ENCODE results near the gene CCDC9B.

Gene CCDC9B

DNA sequence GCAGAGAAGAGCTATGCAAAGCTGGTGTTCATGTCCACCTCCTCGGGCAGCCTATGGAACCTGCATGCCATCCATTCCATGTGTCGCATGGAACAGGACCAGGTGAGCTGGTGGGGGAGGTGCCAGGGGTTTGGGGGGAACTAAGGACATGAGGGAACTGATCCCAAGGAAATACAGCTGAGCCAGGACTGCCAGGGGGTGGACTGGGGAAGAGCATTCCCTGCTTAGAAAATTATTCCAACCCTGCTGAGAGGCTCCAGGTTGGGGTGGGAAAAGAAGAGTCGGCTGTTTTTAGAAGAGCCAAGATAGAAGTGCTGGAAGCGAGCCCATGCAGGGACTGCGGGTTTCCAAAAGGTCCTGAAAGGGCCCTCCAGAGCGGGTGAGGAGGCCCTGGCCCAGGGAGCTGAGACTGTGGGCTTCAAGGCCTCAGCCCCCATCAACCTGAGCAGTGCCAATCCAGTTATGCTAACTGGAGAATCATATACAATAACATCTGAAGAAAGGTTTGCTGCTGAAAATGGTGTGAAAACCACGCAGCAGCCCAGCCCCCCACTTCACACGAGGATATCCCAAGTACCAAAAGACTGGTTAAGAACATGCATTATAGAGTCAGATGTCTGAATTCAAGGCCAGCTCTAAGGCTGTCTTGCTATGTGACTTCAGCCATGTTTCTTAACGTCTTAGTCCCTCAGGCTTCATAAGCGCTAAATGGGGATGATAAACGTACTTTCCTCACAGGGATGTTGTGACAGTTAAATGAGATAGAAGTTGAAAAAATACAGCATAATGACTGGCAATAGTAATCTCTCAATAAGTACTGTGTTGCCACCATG is 25.1 kb upstream of the CCDC9B start:
- H3K4me3 ChIP-seq (ENCODE audit: control insufficient read depth, low read depth, low read length) = no peak overlapping the region
- DNase-seq (ENCODE audit: low read depth) = no peak
- TF ChIP-seq, protein P1, sequence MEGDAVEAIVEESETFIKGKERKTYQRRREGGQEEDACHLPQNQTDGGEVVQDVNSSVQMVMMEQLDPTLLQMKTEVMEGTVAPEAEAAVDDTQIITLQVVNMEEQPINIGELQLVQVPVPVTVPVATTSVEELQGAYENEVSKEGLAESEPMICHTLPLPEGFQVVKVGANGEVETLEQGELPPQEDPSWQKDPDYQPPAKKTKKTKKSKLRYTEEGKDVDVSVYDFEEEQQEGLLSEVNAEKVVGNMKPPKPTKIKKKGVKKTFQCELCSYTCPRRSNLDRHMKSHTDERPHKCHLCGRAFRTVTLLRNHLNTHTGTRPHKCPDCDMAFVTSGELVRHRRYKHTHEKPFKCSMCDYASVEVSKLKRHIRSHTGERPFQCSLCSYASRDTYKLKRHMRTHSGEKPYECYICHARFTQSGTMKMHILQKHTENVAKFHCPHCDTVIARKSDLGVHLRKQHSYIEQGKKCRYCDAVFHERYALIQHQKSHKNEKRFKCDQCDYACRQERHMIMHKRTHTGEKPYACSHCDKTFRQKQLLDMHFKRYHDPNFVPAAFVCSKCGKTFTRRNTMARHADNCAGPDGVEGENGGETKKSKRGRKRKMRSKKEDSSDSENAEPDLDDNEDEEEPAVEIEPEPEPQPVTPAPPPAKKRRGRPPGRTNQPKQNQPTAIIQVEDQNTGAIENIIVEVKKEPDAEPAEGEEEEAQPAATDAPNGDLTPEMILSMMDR (conservative IDR thresholded peaks at IDR 0.05; ENCODE audit: control insufficient read depth, insufficient read depth, low read depth, low read length) = no peak

DNA sequence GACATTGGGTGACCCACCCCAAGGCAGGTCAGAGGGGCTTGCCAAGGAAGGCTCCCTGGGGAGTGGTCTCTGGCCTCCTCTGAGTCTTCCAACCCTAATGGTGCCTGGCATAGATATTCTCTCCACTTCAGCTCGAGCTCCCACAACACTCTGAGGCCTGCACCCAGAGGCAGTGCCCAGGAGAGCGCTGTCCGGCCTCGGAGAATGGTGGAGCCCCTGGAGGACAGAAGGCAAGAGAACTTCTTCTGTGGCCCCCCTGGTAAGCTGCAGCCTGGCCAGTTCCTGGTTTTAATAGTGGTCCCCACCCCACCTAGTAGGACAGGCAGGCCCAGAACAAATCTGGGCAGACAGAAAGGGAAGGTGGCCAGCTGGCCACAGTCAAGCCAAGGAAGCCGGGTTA is 24.3 kb upstream of the CCDC9B start:
- H3K4me3 ChIP-seq (ENCODE audit: control insufficient read depth, low read depth, low read length) = no peak overlapping the region
- DNase-seq (ENCODE audit: low read depth) = no peak
- TF ChIP-seq, protein P1 (conservative IDR thresholded peaks at IDR 0.05; ENCODE audit: control insufficient read depth, insufficient read depth, low read depth, low read length) = no peak

DNA sequence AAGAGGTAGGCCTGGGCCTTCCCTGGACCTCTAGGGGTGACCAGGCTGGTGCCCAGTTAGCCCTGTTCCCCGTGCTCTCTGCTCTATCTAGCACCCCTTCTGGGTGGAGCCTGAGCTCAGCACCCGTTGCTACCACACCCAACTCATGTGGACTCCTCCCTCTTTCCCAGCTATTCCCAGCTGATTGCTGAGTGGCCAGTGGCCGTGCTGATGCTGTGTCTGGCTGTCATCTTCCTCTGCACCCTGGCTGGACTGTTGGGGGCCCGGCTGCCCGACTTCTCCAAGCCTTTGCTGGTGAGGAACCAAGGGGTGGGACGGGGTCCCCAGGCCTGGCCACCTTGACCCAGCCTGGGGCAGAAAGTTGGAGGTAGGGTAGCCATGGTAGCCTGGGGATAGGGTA is 23.5 kb upstream of the CCDC9B start:
- TF ChIP-seq, protein P1 (conservative IDR thresholded peaks at IDR 0.05; ENCODE audit: control insufficient read depth, insufficient read depth, low read depth, low read length) = no peak
- no peak for DNase-seq (ENCODE audit: low read depth)
- no peak overlapping the region for H3K4me3 ChIP-seq (ENCODE audit: control insufficient read depth, low read depth, low read length)

DNA sequence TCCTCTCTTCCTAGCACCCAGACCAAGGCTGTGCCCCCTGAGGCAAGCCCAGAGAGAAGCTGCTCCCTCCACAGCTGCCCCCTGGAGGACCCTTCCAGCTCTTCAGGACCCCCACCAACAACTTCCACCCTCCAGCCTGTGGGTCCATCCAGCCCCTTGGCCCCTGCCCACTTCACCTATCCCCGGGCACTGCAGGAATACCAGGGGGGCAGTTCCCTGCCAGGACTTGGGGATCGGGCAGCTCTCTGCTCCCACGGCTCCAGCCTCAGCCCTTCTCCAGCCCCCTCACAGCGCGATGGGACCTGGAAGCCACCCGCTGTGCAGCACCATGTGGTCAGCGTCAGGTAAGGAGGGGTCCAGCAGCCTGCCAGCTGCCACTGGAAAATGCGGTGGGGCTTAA is 22.9 kb upstream of the CCDC9B start:
- no peak overlapping the region for H3K4me3 ChIP-seq (ENCODE audit: control insufficient read depth, low read depth, low read length)
- TF ChIP-seq, protein P1 (conservative IDR thresholded peaks at IDR 0.05; ENCODE audit: control insufficient read depth, insufficient read depth, low read depth, low read length) = no peak
- no peak for DNase-seq (ENCODE audit: low read depth)

DNA sequence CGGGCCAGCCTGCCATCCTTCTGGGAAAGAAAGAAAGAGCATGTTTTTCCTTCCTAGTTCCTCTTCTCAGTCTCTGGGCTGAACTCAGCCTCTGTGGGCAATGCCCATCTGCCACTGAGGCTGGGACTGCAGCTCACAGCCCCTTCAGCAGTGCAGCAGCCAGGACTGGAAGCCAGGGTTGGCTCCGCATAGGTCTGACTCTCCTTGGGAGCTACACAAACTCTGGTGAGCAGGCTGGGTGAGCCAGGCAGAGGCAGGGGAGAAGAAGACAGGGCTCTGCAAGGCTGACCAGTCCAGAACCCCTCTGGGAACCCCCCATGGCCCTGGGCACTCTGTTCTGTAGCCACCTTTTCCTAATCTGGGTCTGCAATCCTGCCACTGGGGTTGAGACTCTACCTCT is 20.9 kb upstream of the CCDC9B start:
- TF ChIP-seq, protein P1 (conservative IDR thresholded peaks at IDR 0.05; ENCODE audit: control insufficient read depth, insufficient read depth, low read depth, low read length) = no peak
- DNase-seq (ENCODE audit: low read depth) = no peak
- H3K4me3 ChIP-seq (ENCODE audit: control insufficient read depth, low read depth, low read length) = no peak overlapping the region

DNA sequence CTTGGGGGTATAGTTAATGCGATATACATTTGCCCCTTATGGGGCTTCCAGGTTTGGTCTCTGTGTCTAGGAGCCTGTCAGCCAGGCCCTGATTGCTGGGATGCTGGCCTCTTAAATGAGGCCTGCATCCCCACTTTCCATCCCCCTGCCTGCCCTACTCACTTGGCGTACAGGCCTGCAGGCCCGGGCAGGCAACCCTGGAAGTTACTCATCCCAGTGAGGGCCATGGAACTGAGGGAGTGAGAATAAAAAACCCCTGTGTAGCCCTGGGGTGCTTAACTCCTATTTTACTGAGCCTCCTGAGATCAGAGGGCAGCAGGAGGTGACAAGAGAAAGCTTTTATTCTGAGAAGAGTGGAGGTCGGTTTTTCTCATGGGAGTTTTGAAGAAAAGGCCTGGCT is 19.3 kb upstream of the CCDC9B start:
- TF ChIP-seq, protein P1 (conservative IDR thresholded peaks at IDR 0.05; ENCODE audit: control insufficient read depth, insufficient read depth, low read depth, low read length) = no peak

More for the DNA sequence above, 19.3 kb upstream of the CCDC9B start:
- no peak overlapping the region for H3K4me3 ChIP-seq (ENCODE audit: control insufficient read depth, low read depth, low read length)
- no peak for DNase-seq (ENCODE audit: low read depth)

All from fibroblast of mammary gland (primary cell).